WI38 (cell line): ENCODE data around the gene CDC42EP5.

Experiments
- H3K4me3 ChIP-seq: 2 replicates; pipeline ENCODE4 v1.5.1; 2011; ENCODE audit warnings: low read depth, mild to moderate bottlenecking, control low read depth, low read length
- TF ChIP-seq, protein P1 (sequence below): IDR thresholded peaks from 2 replicates; pipeline ENCODE4 v1.5.1; 2012; ENCODE audit warnings: low read depth, mild to moderate bottlenecking, control low read depth, low read length

The CDC42EP5 gene

DNA sequence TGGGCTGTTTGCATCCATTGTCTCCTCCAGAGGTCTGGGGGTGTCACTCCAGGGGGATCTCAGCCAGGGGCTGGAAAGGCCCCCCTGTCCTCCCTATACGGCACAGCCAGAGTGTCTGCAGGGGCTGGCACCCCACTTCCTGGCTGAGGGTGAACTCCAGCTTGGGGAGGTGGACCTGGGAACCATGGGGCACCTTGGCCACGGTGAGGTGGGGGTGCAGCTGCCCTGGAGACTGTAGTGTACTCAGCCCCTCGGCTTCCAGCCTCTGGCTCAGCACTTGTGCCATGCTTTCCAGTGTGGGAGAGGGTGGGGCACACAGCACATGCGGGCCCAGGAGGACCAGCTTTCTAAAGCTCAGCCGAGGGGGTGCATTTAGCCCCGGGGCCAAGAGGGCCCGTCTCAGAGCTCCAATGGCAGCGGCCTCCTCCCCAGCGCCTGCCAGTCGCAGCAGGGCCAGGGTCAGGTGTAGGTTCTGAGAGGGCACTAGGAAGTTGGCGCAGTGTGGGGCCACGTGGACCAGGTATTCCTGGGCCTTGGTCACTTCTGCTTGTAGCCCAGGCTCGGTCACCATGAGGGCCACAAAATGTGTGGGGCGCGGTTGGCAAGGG is 10.9 kb downstream of the CDC42EP5 start:
- TF ChIP-seq, protein P1, sequence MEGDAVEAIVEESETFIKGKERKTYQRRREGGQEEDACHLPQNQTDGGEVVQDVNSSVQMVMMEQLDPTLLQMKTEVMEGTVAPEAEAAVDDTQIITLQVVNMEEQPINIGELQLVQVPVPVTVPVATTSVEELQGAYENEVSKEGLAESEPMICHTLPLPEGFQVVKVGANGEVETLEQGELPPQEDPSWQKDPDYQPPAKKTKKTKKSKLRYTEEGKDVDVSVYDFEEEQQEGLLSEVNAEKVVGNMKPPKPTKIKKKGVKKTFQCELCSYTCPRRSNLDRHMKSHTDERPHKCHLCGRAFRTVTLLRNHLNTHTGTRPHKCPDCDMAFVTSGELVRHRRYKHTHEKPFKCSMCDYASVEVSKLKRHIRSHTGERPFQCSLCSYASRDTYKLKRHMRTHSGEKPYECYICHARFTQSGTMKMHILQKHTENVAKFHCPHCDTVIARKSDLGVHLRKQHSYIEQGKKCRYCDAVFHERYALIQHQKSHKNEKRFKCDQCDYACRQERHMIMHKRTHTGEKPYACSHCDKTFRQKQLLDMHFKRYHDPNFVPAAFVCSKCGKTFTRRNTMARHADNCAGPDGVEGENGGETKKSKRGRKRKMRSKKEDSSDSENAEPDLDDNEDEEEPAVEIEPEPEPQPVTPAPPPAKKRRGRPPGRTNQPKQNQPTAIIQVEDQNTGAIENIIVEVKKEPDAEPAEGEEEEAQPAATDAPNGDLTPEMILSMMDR = no peak
- peak overlapping the region; percentile 44; the same call in 1 of the 2 replicates for H3K4me3 ChIP-seq

DNA sequence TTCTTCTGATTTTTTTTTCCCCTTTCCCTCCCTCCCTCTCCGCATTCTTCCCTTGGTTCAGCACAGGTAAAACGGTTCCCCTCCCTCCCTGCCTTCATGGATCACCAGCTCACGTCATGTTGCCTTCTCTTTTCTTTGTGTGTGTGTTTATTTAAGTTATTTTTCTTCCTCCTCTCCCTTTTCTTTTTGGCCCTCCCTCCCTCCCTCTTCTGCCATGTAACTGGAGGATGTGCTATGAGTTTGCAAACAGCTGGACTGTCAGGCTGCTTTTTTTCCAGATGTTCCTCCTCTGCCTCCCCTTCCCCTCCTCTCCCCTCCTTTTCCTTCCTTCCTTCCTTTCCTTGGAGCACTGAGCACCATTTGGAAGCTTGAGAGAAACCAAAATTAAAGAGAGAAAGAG is 11.5 kb downstream of the CDC42EP5 start:
- no peak overlapping the region for H3K4me3 ChIP-seq
- TF ChIP-seq, protein P1 = no peak

DNA sequence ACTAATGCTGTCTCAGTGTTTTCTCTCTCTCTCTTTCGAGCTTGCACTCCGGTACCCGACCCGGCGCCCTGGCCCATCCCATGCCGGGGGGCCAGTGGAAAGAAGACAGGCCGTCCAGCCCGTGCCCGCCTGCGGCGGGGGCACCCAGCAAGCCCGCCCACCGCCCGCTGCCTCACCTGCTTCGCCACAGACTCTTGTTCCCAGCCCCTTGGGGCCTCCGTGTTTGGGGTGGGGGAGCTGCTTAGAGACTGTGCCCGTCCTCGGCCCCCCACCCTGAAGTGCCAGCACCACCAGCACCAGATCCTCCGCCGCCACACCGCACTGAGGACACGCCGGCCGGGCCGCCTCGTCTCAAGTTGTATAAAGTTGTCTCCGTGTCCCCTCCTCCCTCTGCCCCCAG is 11.9 kb downstream of the CDC42EP5 start:
- no peak overlapping the region for H3K4me3 ChIP-seq
- TF ChIP-seq, protein P1 = no peak

DNA sequence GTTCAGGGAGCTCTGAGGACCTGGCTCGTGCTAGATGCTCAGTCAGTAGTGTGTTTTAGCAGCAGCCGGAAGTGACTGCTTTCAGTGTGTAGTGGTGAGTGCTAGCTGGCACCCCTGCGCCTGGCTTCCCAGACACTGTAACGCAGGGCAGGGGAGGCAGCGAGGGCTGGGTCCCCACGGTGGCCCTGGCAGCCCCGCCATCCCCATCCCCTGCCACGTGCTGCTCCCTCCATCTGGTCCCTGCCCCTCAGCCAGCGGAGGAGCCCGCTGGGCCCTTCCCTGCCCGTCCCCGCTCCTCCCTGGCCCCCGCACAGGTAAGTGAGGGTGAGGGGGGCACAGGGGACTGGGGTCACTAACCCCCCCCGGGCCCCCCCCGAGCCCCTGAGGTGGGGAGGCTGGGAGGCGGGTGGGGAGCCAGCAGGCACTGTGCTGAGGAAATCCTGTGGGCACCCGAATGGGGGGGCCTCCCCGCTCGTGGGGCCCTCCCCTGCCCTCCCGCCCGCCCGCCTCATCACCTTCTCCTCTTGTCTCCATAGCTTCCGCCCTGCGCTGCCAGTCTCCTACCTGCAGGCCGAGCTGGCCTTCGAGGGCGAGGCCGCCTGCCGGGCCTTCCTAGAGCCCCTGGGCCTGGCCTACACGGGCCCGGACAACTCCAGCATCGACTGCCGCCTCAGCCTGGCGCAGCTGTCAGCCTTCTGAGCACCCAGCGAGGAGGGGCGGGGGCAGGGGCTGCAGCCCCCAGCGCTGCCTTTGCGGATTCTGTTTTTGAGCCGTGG is 12.7 kb downstream of the CDC42EP5 start:
- TF ChIP-seq, protein P1 = no peak
- no peak overlapping the region for H3K4me3 ChIP-seq

DNA sequence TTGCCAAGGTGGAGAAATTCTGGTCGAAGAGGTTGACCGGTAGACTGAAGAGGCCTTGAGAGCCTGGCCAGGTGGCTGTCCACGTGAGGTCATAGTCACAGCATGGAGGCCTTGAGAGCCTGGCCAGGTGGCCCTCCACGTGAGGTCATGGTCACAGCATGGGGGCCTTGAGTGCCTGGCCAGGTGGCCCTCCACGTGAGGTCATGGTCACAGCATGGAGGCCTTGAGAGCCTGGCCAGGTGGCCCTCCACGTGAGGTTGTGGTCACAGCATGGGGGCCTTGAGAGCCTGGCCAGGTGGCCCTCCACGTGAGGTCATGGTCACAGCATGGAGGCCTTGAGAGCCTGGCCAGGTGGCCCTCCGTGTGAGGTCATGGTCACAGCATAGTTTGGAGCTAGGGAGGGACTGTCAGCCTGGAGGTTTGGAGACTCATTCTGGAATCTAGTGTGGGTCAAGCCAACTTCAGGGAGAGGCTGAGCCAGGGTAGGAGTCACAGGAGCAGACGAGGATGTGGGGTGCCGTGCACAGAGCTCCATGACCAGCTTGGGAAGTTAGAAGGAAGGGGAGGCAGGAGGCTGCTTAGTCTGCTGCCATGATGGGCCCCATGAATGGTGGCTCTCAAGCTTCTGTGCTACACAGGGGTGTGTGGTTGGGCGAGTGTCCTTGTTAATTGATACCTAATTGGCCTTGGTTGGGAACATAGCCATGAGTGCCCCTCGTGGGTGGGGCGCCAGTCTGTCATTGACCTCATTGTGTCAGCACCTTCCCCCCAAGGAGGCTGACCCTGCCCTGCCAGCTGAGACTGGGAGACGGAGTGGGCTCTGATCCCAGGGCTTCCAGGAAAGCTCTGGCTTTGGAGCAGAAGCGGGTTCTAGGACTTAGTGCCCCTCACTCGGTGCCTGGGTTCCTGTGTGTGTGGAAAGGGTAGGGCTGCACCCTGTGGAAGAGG is 13.5 kb downstream of the CDC42EP5 start:
- H3K4me3 ChIP-seq = no peak overlapping the region
- TF ChIP-seq, protein P1 = no peak

DNA sequence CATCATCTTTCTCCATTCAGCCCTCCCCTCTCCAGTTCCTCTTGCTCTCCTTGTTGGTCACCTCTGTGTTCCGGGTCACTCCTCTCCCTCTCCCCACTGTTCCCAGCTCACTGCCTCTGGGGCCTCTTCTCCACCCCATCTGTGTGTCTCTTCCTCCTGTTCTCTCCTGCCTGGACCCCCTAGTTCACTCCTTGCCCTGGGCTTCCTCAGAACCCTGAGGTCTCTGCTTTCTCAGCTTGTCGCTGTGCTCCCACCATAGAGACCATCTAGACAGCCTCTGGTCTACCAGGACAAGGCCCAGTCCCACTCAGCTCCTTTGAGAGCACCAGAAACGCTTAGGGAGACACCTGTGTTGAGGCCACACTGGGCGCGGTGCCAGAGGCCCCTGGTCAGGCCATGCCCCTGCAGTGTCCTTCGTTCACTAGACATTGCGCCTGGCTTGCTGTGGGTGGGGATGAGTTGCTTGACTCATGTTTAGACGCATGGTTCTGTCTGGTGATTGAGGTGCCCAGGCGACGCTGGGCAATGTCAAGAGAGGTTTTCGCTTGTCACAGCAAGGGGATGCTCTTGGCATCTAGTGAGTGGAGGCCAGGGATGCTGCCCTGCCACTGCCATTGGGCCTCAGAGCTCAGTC is 14.3 kb downstream of the CDC42EP5 start:
- TF ChIP-seq, protein P1 = no peak
- no peak overlapping the region for H3K4me3 ChIP-seq
